Prostate gland (tissue), 2 donors: ENCODE measurements around the gene C2orf15.

Source experiments
- CTCF ChIP-seq, 4 experiments: fragments of 200-600 bp in 2 of 4; fragments of 450-650 bp in 2 of 4; sonication (generic) in 2 of 4; IDR thresholded peaks; 1 replicate in 3 of 4; 2 replicates in 1 of 4; pipeline ENCODE4 v1.5.1; 2016 to 2019; ENCODE audit warnings: antibody characterized with exemption in 4 of 4, mild to moderate bottlenecking in 2 of 4, moderate library complexity in 2 of 4
- POLR2A ChIP-seq: fragments of 450-650 bp; IDR thresholded peaks from one replicate; pipeline ENCODE4 v1.6.1; 2016; ENCODE audit warnings: antibody characterized with exemption, mild to moderate bottlenecking

- TF ChIP-seq POLR2A (peak; percentile 98), CTCF (IDR thresholded peaks at IDR 0.05) (no peak)
Observed at GRCh38 chr2:99141110-99142108, at the start of gene C2orf15.
